ENCODE results near the gene IRF2. TPM values are rescaled to one million over a fixed set of nuclear protein-coding genes. Genes with fewer than 3 reads are reported as not detected.

IRF2 gene
- total and polyA plus RNA-seq, 2 of the 8 experiments (the other 6 are each of a cell fraction or from before 2014, with no cell fraction given), result 13.8 to 17.0 TPM

GRCh38 chr4:184350213-184350817 is 124.0 kb downstream of the IRF2 start (continued):
- TF ChIP-seq RNF2 (IDR thresholded peaks at IDR 0.05; ENCODE audit: borderline replicate concordance, low read depth, low read length, missing control alignments, poor library complexity, severe bottlenecking) (no peak), TAF1 (IDR thresholded peaks at IDR 0.05; ENCODE audit: low read depth, low read length) (no peak), RFX5 (IDR thresholded peaks at IDR 0.05; ENCODE audit: borderline replicate concordance, low read depth, low read length) (no peak), RXRA (IDR thresholded peaks at IDR 0.05; ENCODE audit: insufficient read depth, low read depth, low read length) (no peak), POLR2A (IDR thresholded peaks at IDR 0.05; ENCODE audit: control extremely low read depth in 1 of 2, low read depth in 2 of 2, low read length in 2 of 2) (no peak)
